Measurements from ENCODE around the gene KIF15.

DNA sequence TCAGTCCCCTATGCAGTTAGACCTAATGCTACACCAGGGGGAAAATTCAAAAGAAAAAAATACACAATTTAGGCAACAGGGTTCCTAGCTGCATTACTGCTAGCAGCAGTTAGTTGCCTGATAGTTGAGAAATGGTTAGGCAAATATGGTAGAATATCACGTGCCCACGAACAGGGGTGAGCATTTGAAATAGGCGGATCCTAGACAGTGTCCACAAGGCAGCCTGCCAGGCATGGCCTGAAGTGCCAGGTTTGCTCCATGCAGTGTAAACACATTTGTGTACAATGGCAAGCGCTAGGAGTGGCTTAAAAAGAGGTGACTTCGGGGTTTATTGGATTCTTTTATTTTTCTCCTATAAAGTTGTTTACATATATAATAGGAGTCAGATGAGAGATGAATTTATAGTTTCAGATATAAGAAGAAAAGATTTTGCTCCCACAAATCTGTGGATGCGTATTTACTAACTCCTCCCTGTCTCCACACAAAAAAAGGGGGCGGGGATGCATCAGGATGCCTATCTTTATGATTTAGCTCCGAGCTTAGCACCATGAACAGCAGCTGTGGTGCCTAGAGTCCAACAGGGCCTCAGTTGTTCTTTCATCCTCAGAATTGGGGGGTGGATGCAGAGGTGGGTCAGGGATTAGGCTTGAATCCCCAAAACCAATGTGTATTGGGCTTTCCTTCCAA lies 108.9 kb downstream of the KIF15 start:
- TF ChIP-seq, protein P1, sequence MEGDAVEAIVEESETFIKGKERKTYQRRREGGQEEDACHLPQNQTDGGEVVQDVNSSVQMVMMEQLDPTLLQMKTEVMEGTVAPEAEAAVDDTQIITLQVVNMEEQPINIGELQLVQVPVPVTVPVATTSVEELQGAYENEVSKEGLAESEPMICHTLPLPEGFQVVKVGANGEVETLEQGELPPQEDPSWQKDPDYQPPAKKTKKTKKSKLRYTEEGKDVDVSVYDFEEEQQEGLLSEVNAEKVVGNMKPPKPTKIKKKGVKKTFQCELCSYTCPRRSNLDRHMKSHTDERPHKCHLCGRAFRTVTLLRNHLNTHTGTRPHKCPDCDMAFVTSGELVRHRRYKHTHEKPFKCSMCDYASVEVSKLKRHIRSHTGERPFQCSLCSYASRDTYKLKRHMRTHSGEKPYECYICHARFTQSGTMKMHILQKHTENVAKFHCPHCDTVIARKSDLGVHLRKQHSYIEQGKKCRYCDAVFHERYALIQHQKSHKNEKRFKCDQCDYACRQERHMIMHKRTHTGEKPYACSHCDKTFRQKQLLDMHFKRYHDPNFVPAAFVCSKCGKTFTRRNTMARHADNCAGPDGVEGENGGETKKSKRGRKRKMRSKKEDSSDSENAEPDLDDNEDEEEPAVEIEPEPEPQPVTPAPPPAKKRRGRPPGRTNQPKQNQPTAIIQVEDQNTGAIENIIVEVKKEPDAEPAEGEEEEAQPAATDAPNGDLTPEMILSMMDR (IDR thresholded peaks at IDR 0.05 in 4 of 5, conservative IDR thresholded peaks at IDR 0.05 in 1 of 5): no peak
- TF ChIP-seq POLR2A (IDR thresholded peaks at IDR 0.05): no peak

Data from gastrocnemius medialis (tissue), 4 donors.